Hepatocyte (in vitro differentiated cells): ENCODE measurements around the gene ZBED1.
"Not testable (repeated sequence)": the region's sequence is repeated elsewhere in the genome, so short reads cannot be mapped to it uniquely, and the experiment has no call there.

ENCODE experiments used
- CTCF ChIP-seq: fragments of 200-600 bp; sonication (generic); IDR thresholded peaks from 2 replicates; pipeline ENCODE4 v1.5.1; 2016; ENCODE audit warnings: antibody characterized with exemption, mild to moderate bottlenecking; ENCODE audit not compliant: poor library complexity
- EZH2phosphoT487 ChIP-seq: fragments of 200-600 bp; sonication (generic); IDR thresholded peaks from one replicate; pipeline ENCODE4 v1.6.1; 2018; ENCODE audit warnings: antibody characterized with exemption, mild to moderate bottlenecking, low read depth, moderate library complexity; ENCODE audit not compliant: unreplicated experiment, severe bottlenecking

GRCh38 chrX:2456091-2456490 is 44.7 kb downstream of the ZBED1 start:
- not testable (repeated sequence) for TF ChIP-seq CTCF, EZH2phosphoT487
